HEK293T (cell line): Measurements from ENCODE around the gene CABP7.

ENCODE experiments used
- CTCF ChIA-PET: fragments of 350-600 bp; formaldehyde crosslinking; extraction: SDS; loops from one replicate; lab custom pipeline; 2021; ENCODE audit warnings: antibody characterized with exemption, inconsistent platforms; lab: Yijun Ruan, JAX
- POLR2A ChIA-PET: fragments of 350-600 bp; formaldehyde crosslinking; extraction: SDS; loops from one replicate; lab custom pipeline; 2020; ENCODE audit warnings: antibody characterized with exemption, inconsistent platforms; lab: Yijun Ruan, JAX
- DNase-seq: peaks from one replicate; pipeline ENCODE4 v3.0.0; 2012; ENCODE audit warnings: mixed read lengths; ENCODE audit errors: extremely low spot score
- ARNT ChIP-seq: fragments of 450-650 bp; IDR thresholded peaks from 2 replicates; pipeline ENCODE4 v1.6.1; 2017; ENCODE audit warnings: mild to moderate bottlenecking
- BHLHE40 ChIP-seq: fragments of 450-650 bp; IDR thresholded peaks from 2 replicates; pipeline ENCODE4 v1.6.1; 2016; ENCODE audit warnings: mild to moderate bottlenecking, moderate library complexity, borderline replicate concordance
- CTBP1 ChIP-seq: fragments of 450-650 bp; IDR thresholded peaks from 2 replicates; pipeline ENCODE4 v1.6.1; 2016; ENCODE audit warnings: borderline replicate concordance
- ELF4 ChIP-seq: fragments of 450-650 bp; IDR thresholded peaks from 2 replicates; pipeline ENCODE4 v1.6.1; 2017; ENCODE audit warnings: antibody characterized with exemption
- FOXA1 ChIP-seq: fragments of 450-650 bp; IDR thresholded peaks from 2 replicates; pipeline ENCODE4 v1.6.1; 2016; ENCODE audit warnings: mild to moderate bottlenecking
- FOXK2 ChIP-seq: fragments of 450-650 bp; IDR thresholded peaks from 2 replicates; pipeline ENCODE4 v1.6.1; 2016; ENCODE audit warnings: mild to moderate bottlenecking
- FOXM1 ChIP-seq: fragments of 450-650 bp; IDR thresholded peaks from 2 replicates; pipeline ENCODE4 v1.6.1; 2017; ENCODE audit warnings: mild to moderate bottlenecking, borderline replicate concordance
- HDGF ChIP-seq: fragments of 450-650 bp; IDR thresholded peaks from 2 replicates; pipeline ENCODE4 v1.6.1; 2017; ENCODE audit warnings: antibody characterized with exemption, borderline replicate concordance
- L3MBTL2 ChIP-seq: fragments of 450-650 bp; conservative IDR thresholded peaks from 2 replicates; pipeline ENCODE4 v1.6.1; 2016; ENCODE audit warnings: mild to moderate bottlenecking
- LEF1 ChIP-seq: fragments of 450-650 bp; IDR thresholded peaks from 2 replicates; pipeline ENCODE4 v1.6.1; 2017; ENCODE audit warnings: mild to moderate bottlenecking, borderline replicate concordance
- NFRKB ChIP-seq: fragments of 450-650 bp; IDR thresholded peaks from 2 replicates; pipeline ENCODE4 v1.6.1; 2016; ENCODE audit warnings: mild to moderate bottlenecking, moderate library complexity
- PKNOX1 ChIP-seq: fragments of 450-650 bp; IDR thresholded peaks from 2 replicates; pipeline ENCODE4 v1.6.1; 2016
- SP1 ChIP-seq: fragments of 450-650 bp; IDR thresholded peaks from 2 replicates; pipeline ENCODE4 v1.6.1; 2017
- SUZ12 ChIP-seq: fragments of 450-650 bp; IDR thresholded peaks from 2 replicates; pipeline ENCODE4 v1.6.1; 2016; ENCODE audit warnings: mild to moderate bottlenecking
- TARDBP ChIP-seq: fragments of 450-650 bp; IDR thresholded peaks from 2 replicates; pipeline ENCODE4 v1.6.1; 2016
- ZNF384 ChIP-seq: fragments of 450-650 bp; IDR thresholded peaks from 2 replicates; pipeline ENCODE4 v1.6.1; 2016

The CABP7 gene

GRCh38 chr22:29744902-29745301 is 25.1 kb downstream of the CABP7 start:
- POLR2A ChIA-PET, result no interaction called here
- no peak for DNase-seq
- TF ChIP-seq FOXK2 (no peak), SP1 (no peak), HDGF (no peak), LEF1 (no peak), FOXA1 (no peak), FOXM1 (no peak), SUZ12 (no peak), ELF4 (no peak), L3MBTL2 (no peak), TARDBP (no peak), NFRKB (no peak), BHLHE40 (no peak), PKNOX1 (no peak), ZNF384 (no peak), CTBP1 (no peak)
- CTCF ChIA-PET, result no interaction called here

- CTCF ChIA-PET, result no interaction called here
- POLR2A ChIA-PET, result interaction anchor here (1.7 kb wide), 1 partner anchor 19 kb away, joined by 5 read pairs; the partner anchor contains the start of genes UQCR10 and ZMAT5
- DNase-seq, result no peak
- TF ChIP-seq ARNT (no peak), FOXK2 (no peak), PKNOX1 (no peak), NFRKB (no peak), ELF4 (no peak), L3MBTL2 (no peak)
These were observed 28.0 kb downstream of the CABP7 start for GRCh38 chr22:29747832-29748231.

GRCh38 chr22:29748248-29748893 is 28.6 kb downstream of the CABP7 start:
- ChIA-PET POLR2A (interaction anchor here (1.7 kb wide), 1 partner anchor 18 kb away, joined by 5 read pairs; the partner anchor contains the start of genes UQCR10 and ZMAT5), CTCF (no interaction called here)
- TF ChIP-seq FOXM1 (no peak), SP1 (no peak), BHLHE40 (no peak), FOXK2 (no peak), NFRKB (no peak), CTBP1 (no peak), HDGF (no peak), L3MBTL2 (no peak), ZNF384 (no peak), SUZ12 (no peak), ELF4 (no peak)
- no peak for DNase-seq

GRCh38 chr22:29750029-29750428 is 30.2 kb downstream of the CABP7 start:
- CTCF ChIA-PET, result no interaction called here
- POLR2A ChIA-PET, result no interaction called here
- TF ChIP-seq L3MBTL2 (no peak), ZNF384 (no peak), FOXM1 (no peak), BHLHE40 (no peak), ELF4 (no peak), PKNOX1 (no peak), FOXK2 (no peak), FOXA1 (no peak), SUZ12 (no peak), SP1 (no peak), TARDBP (no peak), LEF1 (no peak), NFRKB (no peak), CTBP1 (no peak)
- DNase-seq, result no peak

GRCh38 chr22:29750559-29751538 is 31.0 kb downstream of the CABP7 start:
- no peak for DNase-seq
- TF ChIP-seq CTBP1 (no peak), LEF1 (no peak), ZNF384 (no peak), HDGF (no peak), BHLHE40 (no peak), SP1 (no peak), ELF4 (no peak), TARDBP (no peak), FOXK2 (no peak)
- ChIA-PET POLR2A (no interaction called here), CTCF (interaction anchor here (0.5 to 0.7 kb wide), 2 partner anchors 132 to 159 kb away, joined by 3 read pairs; partner anchors contain the start of gene MTMR3)

GRCh38 chr22:29751669-29752068 is 31.9 kb downstream of the CABP7 start:
- DNase-seq, result no peak
- ChIA-PET CTCF (no interaction called here), POLR2A (no interaction called here)
- TF ChIP-seq BHLHE40 (no peak), NFRKB (no peak), FOXK2 (no peak), PKNOX1 (no peak), SUZ12 (no peak), L3MBTL2 (no peak), HDGF (no peak), LEF1 (no peak), FOXA1 (no peak), TARDBP (no peak), ELF4 (no peak), FOXM1 (no peak), CTBP1 (no peak), SP1 (no peak), ZNF384 (no peak), ARNT (no peak)
